C4-2B (cell line): ENCODE data around the gene PLIN1.

Source experiments
- H3K27ac ChIP-seq: fragments of 450-650 bp; 2 replicates; pipeline ENCODE4 v1.5.1; 2017
- CTCF ChIP-seq: fragments of 450-650 bp; conservative IDR thresholded peaks from 2 replicates; pipeline ENCODE4 v1.5.1; 2017; ENCODE audit warnings: mild to moderate bottlenecking
- ZFX ChIP-seq: fragments of 450-650 bp; IDR thresholded peaks from 2 replicates; pipeline ENCODE4 v1.6.1; 2017

Gene PLIN1

GRCh38 chr15:89681146-89681545, 2.0 kb upstream of the PLIN1 start:
- peak overlapping the region; percentile 46; the same call in 1 of the 2 replicates for H3K27ac ChIP-seq
- TF ChIP-seq ZFX (no peak), CTCF (no peak)

- peak overlapping the region; percentile 46 for H3K27ac ChIP-seq
- no peak for TF ChIP-seq CTCF
- TF ChIP-seq ZFX = no peak
Measured at GRCh38 chr15:89680282-89680873, 1.2 kb upstream of the PLIN1 start.

- TF ChIP-seq ZFX (no peak), CTCF (no peak)
- H3K27ac ChIP-seq = no peak overlapping the region
Measured at GRCh38 chr15:89677381-89677780, 1.8 kb downstream of the PLIN1 start.

- no peak for TF ChIP-seq ZFX
- no peak for TF ChIP-seq CTCF
- H3K27ac ChIP-seq = no peak overlapping the region
Measured at GRCh38 chr15:89675606-89676005, 3.6 kb downstream of the PLIN1 start.

- TF ChIP-seq ZFX = no peak
- no peak for TF ChIP-seq CTCF
- H3K27ac ChIP-seq = no peak overlapping the region
Measured at GRCh38 chr15:89674526-89674925, 4.6 kb downstream of the PLIN1 start.

GRCh38 chr15:89673165-89673512, 6.0 kb downstream of the PLIN1 start:
- TF ChIP-seq CTCF (peak; percentile 59), ZFX (no peak)
- no peak overlapping the region for H3K27ac ChIP-seq

- no peak overlapping the region for H3K27ac ChIP-seq
- no peak for TF ChIP-seq CTCF
- TF ChIP-seq ZFX = no peak
Measured at GRCh38 chr15:89672221-89673164, 6.7 kb downstream of the PLIN1 start.
